NCI-H345 treated with DMSO at 0.1 percent for 48 hours (cell line): ENCODE results near the gene CD34.
"Not testable (repeated sequence)": the region's sequence is repeated elsewhere in the genome, so short reads cannot be mapped to it uniquely, and the experiment has no call there.

Experiments
- DNase-seq: peaks from one replicate; lab custom pipeline; 2025; ENCODE audit not compliant: unreplicated experiment; lab: John Stamatoyannopoulos, UW

The CD34 gene

GRCh38 chr1:207933205-207933800 is 22.4 kb upstream of the CD34 start:
- DNase-seq, result no peak

GRCh38 chr1:207926984-207927383 is 16.1 kb upstream of the CD34 start:
- no peak for DNase-seq

- not testable (repeated sequence) for DNase-seq
Observed at GRCh38 chr1:207925969-207926368, 15.0 kb upstream of the CD34 start.

GRCh38 chr1:207925210-207925609 is 14.3 kb upstream of the CD34 start:
- no peak for DNase-seq

GRCh38 chr1:207923561-207923960 is 12.6 kb upstream of the CD34 start:
- DNase-seq, result no peak

GRCh38 chr1:207923121-207923520 is 12.2 kb upstream of the CD34 start:
- no peak for DNase-seq

- no peak for DNase-seq
Observed at GRCh38 chr1:207922554-207922953, 11.6 kb upstream of the CD34 start.

GRCh38 chr1:207921321-207921720 is 10.4 kb upstream of the CD34 start:
- DNase-seq, result no peak

- DNase-seq, result no peak
Observed at GRCh38 chr1:207920444-207921021, 9.6 kb upstream of the CD34 start.

GRCh38 chr1:207919523-207920170 is 8.7 kb upstream of the CD34 start:
- no peak for DNase-seq

GRCh38 chr1:207918581-207918980 is 7.7 kb upstream of the CD34 start:
- no peak for DNase-seq

- DNase-seq, result no peak
Observed at GRCh38 chr1:207918011-207918410, 7.1 kb upstream of the CD34 start.

GRCh38 chr1:207917080-207917479 is 6.2 kb upstream of the CD34 start:
- no peak for DNase-seq

GRCh38 chr1:207913951-207914350 is 3.0 kb upstream of the CD34 start:
- no peak for DNase-seq

GRCh38 chr1:207911856-207912760 is 1.2 kb upstream of the CD34 start:
- DNase-seq, result no peak

GRCh38 chr1:207909687-207910086 is 1.2 kb downstream of the CD34 start:
- no peak for DNase-seq

- DNase-seq, result no peak
Observed at GRCh38 chr1:207908107-207908734, 2.7 kb downstream of the CD34 start.

GRCh38 chr1:207904391-207904790 is 6.5 kb downstream of the CD34 start:
- DNase-seq, result no peak

- DNase-seq, result no peak
Observed at GRCh38 chr1:207903767-207904166, 7.2 kb downstream of the CD34 start.

- no peak for DNase-seq
Observed at GRCh38 chr1:207903053-207903452, 7.9 kb downstream of the CD34 start.

GRCh38 chr1:207902566-207902965 is 8.4 kb downstream of the CD34 start:
- no peak for DNase-seq
